ENCODE measurements around the gene FUNDC1.

The FUNDC1 gene

GRCh38 chrX:44474410-44474809 is 68.2 kb downstream of the FUNDC1 start:
- DNase-seq = no peak

All from NCI-H526 (cell line).